GM13977 (cell line): ENCODE results near the gene LMO4.

Experiments used
- DNase-seq: peaks from one replicate; pipeline ENCODE4 v3.0.0; 2012; ENCODE audit warnings: low spot score
- CTCF ChIP-seq: IDR thresholded peaks from 2 replicates; pipeline ENCODE4 v1.5.1; 2012; ENCODE audit warnings: mild to moderate bottlenecking, control low read depth; ENCODE audit not compliant: insufficient read depth; ENCODE audit errors: extremely low read depth, missing control alignments
- in situ Hi-C: fragments of 300-500 bp; cut with MboI; formaldehyde crosslinking; loops from one replicate; pipeline ENCODE4 v1.12.0; 2022; ENCODE audit warnings: low sequenced_read_pairs, low pct_unique_long_range_greater_than_20kb, mixed read lengths, inconsistent platforms; ENCODE audit not compliant: unreplicated experiment

LMO4 gene

GRCh38 chr1:87389011-87389410 lies 60.3 kb downstream of the LMO4 start:
- in situ Hi-C loops, result no loop called here
- DNase-seq, result no peak
- TF ChIP-seq CTCF, result no peak

DNA sequence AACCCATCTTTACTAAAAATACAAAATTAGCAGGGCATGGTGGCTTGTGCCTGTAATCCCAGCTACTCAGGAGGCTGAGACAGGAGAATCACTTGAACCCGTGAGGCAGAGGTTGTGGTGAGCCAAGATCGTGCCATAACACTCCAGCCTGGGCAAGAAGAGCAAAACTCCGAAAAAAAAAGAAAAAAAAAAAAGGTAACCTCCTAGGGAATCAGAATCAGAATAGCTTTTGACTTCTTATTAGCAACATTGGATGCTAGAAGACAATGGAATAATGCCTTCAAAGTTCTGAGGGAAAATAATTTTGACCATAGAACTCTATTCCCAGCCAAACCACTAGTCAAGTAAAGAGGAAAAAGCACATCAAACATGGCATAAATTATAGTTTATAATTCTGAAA lies 60.9 kb downstream of the LMO4 start:
- DNase-seq, result no peak
- no peak for TF ChIP-seq CTCF
- in situ Hi-C loops, result no loop called here

DNA sequence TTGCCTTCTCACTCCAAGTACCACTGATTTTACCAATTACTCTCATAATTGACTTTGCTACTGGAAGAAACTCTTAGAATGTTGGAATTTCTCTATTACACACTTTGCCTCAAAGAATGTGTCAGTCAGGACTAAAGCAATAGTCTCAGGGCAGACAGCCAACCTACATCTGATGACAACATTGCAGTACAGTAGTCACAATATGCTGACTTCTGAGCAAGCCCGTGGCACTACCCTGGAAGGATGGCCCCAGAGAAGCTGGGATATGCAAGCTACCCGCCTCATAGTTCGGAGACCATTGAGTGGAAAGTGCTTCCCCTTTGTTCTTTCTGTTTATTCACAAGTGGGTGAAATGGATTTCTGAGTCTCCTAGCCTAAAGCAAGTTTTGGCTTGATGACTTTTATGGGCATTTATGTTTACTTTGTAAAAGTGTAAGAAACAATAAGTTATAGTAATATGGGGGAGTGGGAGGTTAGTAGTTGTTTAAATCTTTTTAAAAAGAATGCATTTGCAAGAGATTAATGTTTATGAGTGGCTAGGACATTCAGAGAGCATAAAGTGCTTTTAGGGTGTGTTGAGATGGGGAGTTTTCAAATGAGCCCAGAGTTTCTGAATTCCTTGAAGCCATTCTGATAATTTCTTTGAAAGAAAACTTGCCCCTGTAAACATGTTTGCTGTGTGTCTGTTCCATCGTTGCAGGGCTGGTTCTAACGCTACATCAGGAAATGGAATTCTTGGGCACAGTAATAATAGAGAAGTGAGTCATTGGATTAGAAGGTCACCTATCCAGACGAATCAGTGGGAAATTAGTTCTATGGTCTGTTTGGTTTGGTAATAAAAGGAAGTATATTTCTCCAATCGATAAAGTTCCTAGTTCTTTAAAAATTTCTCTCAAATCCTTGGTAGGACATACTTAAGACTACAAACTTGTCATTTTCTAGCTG lies 63.8 kb downstream of the LMO4 start:
- DNase-seq, result no peak
- in situ Hi-C loops, result no loop called here
- no peak for TF ChIP-seq CTCF

GRCh38 chr1:87393445-87394085 lies 64.9 kb downstream of the LMO4 start:
- no peak for DNase-seq
- TF ChIP-seq CTCF, result no peak
- in situ Hi-C loops, result no loop called here

DNA sequence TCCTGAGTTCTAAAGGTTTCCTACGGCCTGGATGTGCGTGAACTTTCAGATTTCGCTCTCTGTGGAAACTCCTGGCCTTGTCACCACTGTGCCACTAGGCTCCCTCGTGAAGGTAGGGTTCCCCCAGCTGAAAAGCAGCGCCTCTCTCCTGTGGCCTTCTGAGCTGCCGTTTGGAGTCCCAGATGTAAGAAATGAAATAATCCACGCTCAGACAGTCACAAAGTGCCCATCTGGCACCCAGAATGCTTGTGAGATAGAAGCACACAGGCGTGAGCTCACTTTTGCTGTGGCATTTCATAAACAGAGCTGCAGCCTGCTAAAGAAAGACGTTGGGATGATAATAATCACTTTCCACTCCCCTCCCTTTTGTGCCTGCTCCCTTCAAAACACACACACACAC lies 65.8 kb downstream of the LMO4 start:
- in situ Hi-C loops, result no loop called here
- no peak for TF ChIP-seq CTCF
- DNase-seq, result no peak

DNA sequence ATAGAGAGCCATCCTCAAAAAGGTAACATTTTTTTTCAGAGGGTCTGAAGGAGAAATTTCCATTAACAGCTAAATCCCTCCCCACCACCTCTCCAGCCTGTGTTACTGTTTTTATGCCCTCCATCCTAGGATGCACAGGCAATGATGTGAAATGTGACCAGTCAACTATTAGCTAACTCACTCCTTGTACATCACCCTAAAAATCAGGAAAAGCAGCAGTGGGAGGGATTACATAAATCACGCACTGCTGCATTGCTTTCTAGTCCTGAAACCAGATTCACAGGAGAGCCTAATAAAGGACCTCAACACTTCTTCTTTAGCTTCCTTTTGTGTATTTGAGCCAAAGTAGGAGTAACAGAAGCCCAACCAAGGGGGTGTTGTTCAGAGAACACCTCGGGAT lies 66.3 kb downstream of the LMO4 start:
- no peak for TF ChIP-seq CTCF
- in situ Hi-C loops, result no loop called here
- DNase-seq, result no peak
